ENCODE results near the gene CLTA. TPM values are rescaled to one million over a fixed set of nuclear protein-coding genes. Genes with fewer than 3 reads are reported as not detected.

The CLTA gene
- total and polyA plus RNA-seq, 2 of the 8 experiments (the other 6 are each of a cell fraction or from before 2014, with no cell fraction given) = 137 to 236 TPM

GRCh38 chr9:36191686-36192085 lies 965 bp downstream of the CLTA start:
- Histone ChIP-seq H3K36me3 (ENCODE audit: control insufficient read depth in 2 of 4, insufficient read depth in 4 of 4, low read length in 3 of 4) (peaks cover 0 to 5% (median 2%) of the 10 kb centered on the region in 4 experiments; a peak in 1 of 8 replicates), H4K5ac (ENCODE audit: insufficient read length, low read depth, low read length) (no peak overlapping the region), H3K4me2 (ENCODE audit: insufficient read depth in 1 of 2, low read depth in 2 of 2, low read length in 2 of 2) (peak overlapping the region; percentile 95 to 99), H3K27me3 (replicated peaks in 1 of 4; ENCODE audit: control insufficient read depth in 3 of 4, extremely low read depth in 1 of 4, insufficient read depth in 3 of 4, low read length in 3 of 4) (no peaks in the 10 kb centered on the region), H3K23ac (ENCODE audit: insufficient read length) (no peak overlapping the region), H3K79me2 (ENCODE audit: control insufficient read depth in 1 of 2, insufficient read depth in 2 of 2, low read length in 2 of 2) (peaks cover 36 to 56% of the 10 kb centered on the region in 2 experiments), H2BK5ac (ENCODE audit: low read depth, low read length) (no peak overlapping the region), H3K79me1 (ENCODE audit: low read depth, low read length) (peaks cover 9% of the 10 kb centered on the region), H3K23me2 (ENCODE audit: low read depth, low read length) (peaks cover 8% of the 10 kb centered on the region), H4K8ac (ENCODE audit: extremely low read depth, insufficient read depth, low read length) (no peak overlapping the region), H3K9ac (replicated peaks in 1 of 4; ENCODE audit: extremely low read depth in 1 of 4, low read depth in 3 of 4, low read length in 3 of 4) (peak overlapping the region; percentile 83 to 94 (median 88)), H3K4ac (replicated peaks; ENCODE audit: insufficient read length, low read depth, low read length) (no peak overlapping the region), H3K27ac (ENCODE audit: low read depth, low read length) (no peak overlapping the region), H2BK120ac (replicated peaks; ENCODE audit: low read depth, low read length) (no peak overlapping the region), H4K91ac (replicated peaks; ENCODE audit: insufficient read length, low read length) (no peak overlapping the region), H2BK12ac (ENCODE audit: low read depth, low read length) (no peak overlapping the region), H3K14ac (ENCODE audit: insufficient read length) (no peak overlapping the region), H2BK20ac (ENCODE audit: low read length) (no peak overlapping the region), H3K18ac (ENCODE audit: extremely low read depth, low read length) (no peak overlapping the region), H3K9me3 (ENCODE audit: insufficient read depth in 2 of 2, low read depth in 1 of 2, low read length in 1 of 2) (no peaks in the 10 kb centered on the region), H3K4me1 (replicated peaks in 1 of 4; ENCODE audit: control insufficient read depth in 3 of 4, insufficient read depth in 4 of 4, low read length in 3 of 4) (peaks cover 6 to 12% (median 10%) of the 10 kb centered on the region in 4 experiments; a peak in 6 of 7 replicates), H3K56ac (replicated peaks; ENCODE audit: insufficient read length, low read depth, low read length) (no peak overlapping the region), H2AK5ac (ENCODE audit: low read depth, low read length) (no peak overlapping the region), H3K4me3 (ENCODE audit: extremely low read depth in 1 of 4, insufficient read depth in 2 of 4, low read depth in 3 of 4, low read length in 4 of 4) (peak overlapping the region; percentile 86 to 98 (median 97)), H2AFZ (ENCODE audit: low read length) (no peak overlapping the region), H4K20me1 (replicated peaks in 1 of 2; ENCODE audit: control insufficient read depth in 1 of 2, insufficient read depth in 2 of 2, low read length in 2 of 2) (peaks cover 17 to 19% of the 10 kb centered on the region in 2 experiments), H2BK15ac (ENCODE audit: low read length) (no peak overlapping the region)
- TF ChIP-seq GABPA (IDR thresholded peaks at IDR 0.05; ENCODE audit: borderline replicate concordance, insufficient read depth, low read length) (no peak), POLR2AphosphoS5 (IDR thresholded peaks at IDR 0.05; ENCODE audit: low read depth, low read length) (no peak), SAP30 (IDR thresholded peaks at IDR 0.05; ENCODE audit: insufficient read depth, insufficient replicate concordance, low read length) (peak; percentile 24)
- FAIRE-seq (no peak), DNase-seq (ENCODE audit: low read depth in 1 of 2, low spot score in 2 of 2) (no peak)
- POLR2A ChIA-PET (ENCODE audit: partially characterized antibody) = interaction anchor here (0.6 to 3.4 kb wide), 15 partner anchors 11 to 1203 kb away, joined by 3 to 25 read pairs (median 6); partner anchors contain the start of gene GNE
- CTCF ChIA-PET (ENCODE audit: partially characterized antibody) = interaction anchor here (0.6 to 5.5 kb wide), 7 partner anchors 13 to 288 kb away, joined by 3 to 38 read pairs (median 4); no protein-coding TSS in a partner anchor
- WGBS, 2 experiments (ENCODE audit: extremely low coverage in 1 of 2, insufficient coverage in 1 of 2, insufficient read length in 1 of 2, insufficient replicate concordance in 2 of 2, low coverage in 1 of 2, low lambda C conversion rate in 2 of 2, missing lambda C conversion rate in 1 of 2) = 9% methylated on average over 7 of the region's 7 CpGs; no CpG with 5 or more reads in 1 of the 2 experiments

All from H1 (cell line).